Trophoblast cell (in vitro differentiated cells and primary cell): Measurements from ENCODE around the gene TEX19.

Experiments used
- DNase-seq, 2 donors: peaks; one replicate each; pipeline ENCODE4 v3.0.0-alpha.2; 2016
- H2AFZ ChIP-seq: 2 replicates; pipeline ENCODE4 v1.6.1; 2013; ENCODE audit warnings: low read length, moderate library complexity, mild to moderate bottlenecking; ENCODE audit not compliant: insufficient read depth, poor library complexity
- H2AK5ac ChIP-seq: 2 replicates; pipeline ENCODE4 v1.6.1; 2013; ENCODE audit warnings: mild to moderate bottlenecking, low read length
- H2BK120ac ChIP-seq: 2 replicates; pipeline ENCODE4 v1.6.1; 2013; ENCODE audit warnings: low read length, mild to moderate bottlenecking, moderate library complexity; ENCODE audit not compliant: insufficient read depth, poor library complexity
- H2BK12ac ChIP-seq: 2 replicates; pipeline ENCODE4 v1.6.1; 2013; ENCODE audit warnings: mild to moderate bottlenecking, low read length, moderate library complexity
- H2BK5ac ChIP-seq: 2 replicates; pipeline ENCODE4 v1.6.1; 2013; ENCODE audit warnings: low read length, low read depth, moderate library complexity, mild to moderate bottlenecking; ENCODE audit not compliant: poor library complexity
- H3K14ac ChIP-seq: 2 replicates; pipeline ENCODE4 v1.6.1; 2013; ENCODE audit warnings: mild to moderate bottlenecking, low read length
- H3K18ac ChIP-seq: 2 replicates; pipeline ENCODE4 v1.6.1; 2013; ENCODE audit warnings: mild to moderate bottlenecking, low read length
- H3K23ac ChIP-seq: 2 replicates; pipeline ENCODE4 v1.6.1; 2013; ENCODE audit warnings: low read length
- H3K27ac ChIP-seq: 2 replicates; pipeline ENCODE4 v1.5.1; 2013; ENCODE audit warnings: low read depth, mild to moderate bottlenecking, inconsistent platforms, low read length, moderate library complexity
- H3K27me3 ChIP-seq: 2 replicates; pipeline ENCODE4 v1.6.1; 2013; ENCODE audit warnings: inconsistent platforms, mild to moderate bottlenecking, low read length, moderate library complexity; ENCODE audit not compliant: insufficient read depth
- H3K36me3 ChIP-seq, 2 experiments: 1 replicate in 1 of 2; 2 replicates in 1 of 2; pipeline ENCODE4 v1.6.1; 2013; ENCODE audit warnings: low read length in 2 of 2, mild to moderate bottlenecking in 2 of 2, moderate library complexity in 1 of 2; ENCODE audit not compliant: insufficient read depth in 2 of 2, control insufficient read depth in 1 of 2
- H3K4ac ChIP-seq: 2 replicates; pipeline ENCODE4 v1.6.1; 2013; ENCODE audit warnings: low read depth, mild to moderate bottlenecking, low read length, moderate library complexity
- H3K4me1 ChIP-seq, 2 experiments: 1 replicate in 1 of 2; 2 replicates in 1 of 2; pipeline ENCODE4 v1.6.1; 2013; ENCODE audit warnings: low read length in 2 of 2, mild to moderate bottlenecking in 2 of 2, moderate library complexity in 1 of 2; ENCODE audit not compliant: insufficient read depth in 2 of 2, control insufficient read depth in 1 of 2
- H3K4me2 ChIP-seq: 2 replicates; pipeline ENCODE4 v1.6.1; 2013; ENCODE audit warnings: inconsistent platforms, mild to moderate bottlenecking, low read length, moderate library complexity
- H3K4me3 ChIP-seq: 2 replicates; pipeline ENCODE4 v1.5.1; 2013; ENCODE audit warnings: mild to moderate bottlenecking, low read depth, low read length, inconsistent platforms
- H3K79me1 ChIP-seq: one replicate; pipeline ENCODE4 v1.6.1; 2013; ENCODE audit warnings: low read length
- H3K79me2 ChIP-seq: 2 replicates; pipeline ENCODE4 v1.6.1; 2013; ENCODE audit warnings: low read length, mild to moderate bottlenecking; ENCODE audit not compliant: control insufficient read depth, insufficient read depth, poor library complexity
- H3K9ac ChIP-seq: 2 replicates; pipeline ENCODE4 v1.6.1; 2013; ENCODE audit warnings: mild to moderate bottlenecking, low read length
- H3K9me3 ChIP-seq: 2 replicates; pipeline ENCODE4 v1.6.1; 2013; ENCODE audit warnings: low read depth, mild to moderate bottlenecking, control low read depth, inconsistent platforms, low read length; ENCODE audit not compliant: insufficient read depth
- H4K12ac ChIP-seq: 2 replicates; pipeline ENCODE4 v1.6.1; 2013; ENCODE audit warnings: low read depth, mild to moderate bottlenecking, low read length, moderate library complexity
- H4K8ac ChIP-seq: 2 replicates; pipeline ENCODE4 v1.6.1; 2013; ENCODE audit warnings: low read depth, mild to moderate bottlenecking, low read length, moderate library complexity
- H4K91ac ChIP-seq: one replicate; pipeline ENCODE4 v1.6.1; 2013; ENCODE audit warnings: low read depth, mild to moderate bottlenecking, low read length, moderate library complexity
- WGBS: extraction: QIAGEN DNeasy Blood & Tissue Kit; methylation state at CpG from one replicate; pipeline ENCODE4 v1.1.7; 2013; ENCODE audit warnings: missing lambda C conversion rate; ENCODE audit not compliant: insufficient read length, insufficient coverage; ENCODE audit errors: extremely low coverage; 5-methylcytosine and 5-hydroxymethylcytosine counted together

Gene TEX19

GRCh38 chr17:82386881-82387704 lies 28.0 kb downstream of the TEX19 start:
- Histone ChIP-seq H3K18ac (no peak overlapping the region), H3K36me3 (peaks cover 0 to 4% of the 10 kb centered on the region in 2 experiments), H4K12ac (no peak overlapping the region), H3K79me1 (no peaks in the 10 kb centered on the region), H3K27me3 (no peaks in the 10 kb centered on the region), H3K9me3 (no peaks in the 10 kb centered on the region), H3K4me2 (no peak overlapping the region), H3K4me1 (no peaks in the 10 kb centered on the region), H3K23ac (no peak overlapping the region), H3K9ac (no peak overlapping the region), H4K91ac (no peak overlapping the region), H2BK5ac (no peak overlapping the region), H3K4ac (no peak overlapping the region), H2BK120ac (no peak overlapping the region), H3K79me2 (no peaks in the 10 kb centered on the region), H3K4me3 (no peak overlapping the region), H2AK5ac (no peak overlapping the region), H2AFZ (no peak overlapping the region), H2BK12ac (no peak overlapping the region), H3K14ac (no peak overlapping the region), H3K27ac (no peak overlapping the region), H4K8ac (no peak overlapping the region)
- no CpG with 5 or more reads among the region's 38 CpGs for WGBS
- DNase-seq: no peak

- no peak overlapping the region for H3K4me2 ChIP-seq
- no peak overlapping the region for H3K27ac ChIP-seq
- no peak overlapping the region for H4K91ac ChIP-seq
- H3K79me1 ChIP-seq: no peaks in the 10 kb centered on the region
- no peak overlapping the region for H2BK120ac ChIP-seq
- H3K79me2 ChIP-seq: no peaks in the 10 kb centered on the region
- H3K4ac ChIP-seq: no peak overlapping the region
- H3K27me3 ChIP-seq: no peaks in the 10 kb centered on the region
- no peak overlapping the region for H2BK5ac ChIP-seq
- H2AFZ ChIP-seq: no peak overlapping the region
- H3K4me3 ChIP-seq: no peak overlapping the region
- H3K9ac ChIP-seq: no peak overlapping the region
- DNase-seq: no peak
- H2BK12ac ChIP-seq: no peak overlapping the region
- no peaks in the 10 kb centered on the region for H3K9me3 ChIP-seq
- H2AK5ac ChIP-seq: no peak overlapping the region
- H3K36me3 ChIP-seq: peaks cover 0 to 7% of the 10 kb centered on the region in 2 experiments
- H3K4me1 ChIP-seq: peaks cover 0 to 3% of the 10 kb centered on the region in 2 experiments
- no CpG with 5 or more reads among the region's 3 CpGs for WGBS
- H4K8ac ChIP-seq: no peak overlapping the region
- H3K14ac ChIP-seq: no peak overlapping the region
- no peak overlapping the region for H3K18ac ChIP-seq
- H3K23ac ChIP-seq: no peak overlapping the region
- H4K12ac ChIP-seq: no peak overlapping the region
Observed at GRCh38 chr17:82387705-82388106, 28.7 kb downstream of the TEX19 start.

- Histone ChIP-seq H3K4me2 (no peak overlapping the region), H3K18ac (no peak overlapping the region), H3K4ac (no peak overlapping the region), H3K23ac (no peak overlapping the region), H3K4me1 (peaks cover 0 to 3% of the 10 kb centered on the region in 2 experiments), H2BK5ac (no peak overlapping the region), H4K91ac (no peak overlapping the region), H3K4me3 (no peak overlapping the region), H4K12ac (no peak overlapping the region), H3K79me2 (no peaks in the 10 kb centered on the region), H2AFZ (no peak overlapping the region), H3K14ac (no peak overlapping the region), H3K9me3 (no peaks in the 10 kb centered on the region), H2BK12ac (no peak overlapping the region), H3K9ac (no peak overlapping the region), H4K8ac (no peak overlapping the region), H3K36me3 (peaks cover 3 to 9% of the 10 kb centered on the region in 2 experiments), H3K27me3 (no peaks in the 10 kb centered on the region), H3K27ac (no peak overlapping the region), H2BK120ac (no peak overlapping the region), H2AK5ac (no peak overlapping the region), H3K79me1 (no peaks in the 10 kb centered on the region)
- peak in 1 of 2 donors; percentile 29 for DNase-seq
- no CpG with 5 or more reads among the region's 34 CpGs for WGBS
Observed at GRCh38 chr17:82388223-82388921, 29.3 kb downstream of the TEX19 start.

- H3K18ac ChIP-seq: no peak overlapping the region
- peaks cover 3 to 9% of the 10 kb centered on the region in 2 experiments for H3K36me3 ChIP-seq
- no peak overlapping the region for H3K23ac ChIP-seq
- no peaks in the 10 kb centered on the region for H3K9me3 ChIP-seq
- no peak overlapping the region for H3K4me2 ChIP-seq
- H3K79me2 ChIP-seq: no peaks in the 10 kb centered on the region
- H3K4me3 ChIP-seq: no peak overlapping the region
- no peak overlapping the region for H3K27ac ChIP-seq
- no peak overlapping the region for H2BK120ac ChIP-seq
- H4K12ac ChIP-seq: no peak overlapping the region
- H2AK5ac ChIP-seq: no peak overlapping the region
- no peak overlapping the region for H2BK12ac ChIP-seq
- no peak overlapping the region for H4K8ac ChIP-seq
- no peak overlapping the region for H3K4ac ChIP-seq
- no peaks in the 10 kb centered on the region for H3K79me1 ChIP-seq
- no peak overlapping the region for H2BK5ac ChIP-seq
- H4K91ac ChIP-seq: no peak overlapping the region
- no peak overlapping the region for H3K14ac ChIP-seq
- H2AFZ ChIP-seq: no peak overlapping the region
- peaks cover 0 to 3% of the 10 kb centered on the region in 2 experiments for H3K4me1 ChIP-seq
- H3K27me3 ChIP-seq: no peaks in the 10 kb centered on the region
- H3K9ac ChIP-seq: no peak overlapping the region
- WGBS: no CpG with 5 or more reads among the region's 21 CpGs
- DNase-seq: no peak
Observed at GRCh38 chr17:82388922-82389283, 29.9 kb downstream of the TEX19 start.
